Stimulated activated CD4-positive, alpha-beta T cell treated with anti-CD3 and anti-CD28 coated beads, Interleukin-15, amount 100 ng/mL, for 24 hours (primary cell): ENCODE data around the gene ANK3.

Source experiments
- DNase-seq: peaks from one replicate; pipeline ENCODE4 v3.0.0-alpha.2; 2020

Gene ANK3

DNA sequence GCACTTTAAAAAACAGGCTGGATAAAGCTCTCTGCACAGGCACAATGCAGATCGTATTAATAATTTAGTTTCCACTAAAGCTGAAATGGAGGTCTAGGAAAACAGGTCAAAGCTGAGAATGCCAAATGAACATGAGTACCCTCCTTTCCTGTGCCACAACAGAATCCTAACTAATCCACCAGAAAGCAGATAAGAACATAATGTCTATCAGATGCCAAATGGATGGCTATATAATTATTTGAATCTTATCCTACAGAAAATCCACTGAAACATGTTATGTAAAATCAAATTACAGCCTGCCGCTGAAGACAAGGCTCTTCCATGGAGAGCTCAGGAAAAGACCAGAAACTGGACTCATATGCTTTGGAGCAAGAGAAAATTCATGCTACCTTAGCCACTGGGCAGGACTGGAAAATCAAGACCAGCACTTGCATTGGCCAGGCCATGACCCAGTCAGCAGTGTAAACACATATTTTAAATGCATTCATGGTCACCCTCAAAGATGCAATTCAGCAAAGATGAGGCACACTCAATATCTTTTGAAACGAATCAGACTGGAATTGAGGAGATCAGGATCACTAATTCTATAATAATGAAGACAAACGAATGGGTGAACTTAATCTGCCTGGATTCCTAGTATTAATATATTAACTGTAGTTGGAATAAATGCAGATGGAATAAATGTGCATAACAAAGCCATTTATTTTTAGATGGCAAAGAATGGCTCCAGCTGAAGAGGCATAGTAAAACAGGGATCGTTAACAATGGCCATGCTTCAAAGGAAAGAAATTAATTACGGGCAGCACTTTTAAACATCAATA, 13.2 kb downstream of the ANK3 start:
- no peak for DNase-seq

DNA sequence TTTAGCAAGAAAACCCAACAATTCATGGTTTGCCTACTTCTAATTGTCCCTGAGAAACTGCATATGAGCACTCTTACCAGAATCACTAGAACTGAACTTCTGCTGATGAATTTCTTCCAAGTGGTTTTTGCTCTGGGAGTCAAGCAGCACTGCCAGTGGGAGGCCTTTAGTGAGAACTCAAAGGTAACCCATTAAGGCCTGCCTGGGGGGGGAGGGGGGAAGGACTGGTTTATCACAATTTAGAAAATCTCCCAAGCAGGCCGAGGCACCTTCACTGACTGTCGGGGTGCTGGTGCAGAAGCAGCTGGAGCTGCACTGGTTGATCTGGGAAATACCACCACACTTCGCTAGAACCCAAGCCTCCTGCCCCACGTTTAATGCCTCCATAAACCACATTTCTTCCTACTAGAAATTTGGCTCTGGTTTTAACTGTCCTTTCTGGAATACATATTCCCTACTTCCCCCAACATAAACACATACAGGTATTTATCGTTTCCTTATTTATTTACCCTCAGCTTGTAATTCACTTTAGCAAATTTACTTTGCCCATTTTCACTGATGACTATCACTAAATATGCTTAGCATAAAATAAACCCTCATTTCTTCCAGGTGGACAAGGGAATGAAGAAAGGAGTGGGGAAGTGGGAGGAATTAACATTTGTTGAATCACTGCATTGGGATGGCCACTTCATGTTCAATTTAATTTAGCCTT, 14.2 kb downstream of the ANK3 start:
- no peak for DNase-seq

DNA sequence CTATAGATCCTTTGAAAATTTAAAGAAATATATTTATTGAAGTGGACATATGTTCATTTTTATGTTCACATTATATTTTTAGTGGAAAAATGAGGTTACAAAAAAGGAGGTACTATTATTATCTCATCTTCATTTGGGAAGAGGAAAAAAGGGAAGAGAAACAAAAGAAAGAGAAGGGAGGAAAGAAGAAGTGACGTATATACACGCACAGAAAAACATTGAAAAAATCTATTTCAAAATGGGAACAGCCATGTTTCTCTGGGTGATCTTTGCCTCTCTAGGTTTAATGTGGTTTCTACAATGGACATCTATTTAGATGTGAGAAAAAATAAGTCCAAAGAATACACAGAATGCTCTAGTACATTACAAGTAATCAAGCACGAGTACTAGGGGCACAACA, 14.8 kb downstream of the ANK3 start:
- no peak for DNase-seq

DNA sequence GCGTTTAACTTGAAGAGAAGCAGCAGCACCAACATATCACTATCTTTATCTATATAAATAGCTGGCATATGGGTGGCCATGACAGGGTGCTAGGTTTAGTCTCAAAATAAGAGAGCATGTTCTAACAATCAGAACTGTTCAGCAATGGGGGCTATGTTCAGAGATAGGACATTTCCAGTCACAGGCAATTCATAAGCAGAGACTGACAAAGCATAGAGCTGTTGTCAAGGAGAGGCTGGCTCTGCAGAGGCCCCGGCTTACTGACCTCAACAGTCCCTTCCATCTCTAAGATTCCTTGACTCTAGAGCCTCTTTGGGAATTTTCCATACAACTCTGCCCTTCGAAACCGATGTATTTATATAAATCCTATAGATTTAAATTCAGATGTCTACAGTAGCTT, 17.2 kb downstream of the ANK3 start:
- DNase-seq = no peak

DNA sequence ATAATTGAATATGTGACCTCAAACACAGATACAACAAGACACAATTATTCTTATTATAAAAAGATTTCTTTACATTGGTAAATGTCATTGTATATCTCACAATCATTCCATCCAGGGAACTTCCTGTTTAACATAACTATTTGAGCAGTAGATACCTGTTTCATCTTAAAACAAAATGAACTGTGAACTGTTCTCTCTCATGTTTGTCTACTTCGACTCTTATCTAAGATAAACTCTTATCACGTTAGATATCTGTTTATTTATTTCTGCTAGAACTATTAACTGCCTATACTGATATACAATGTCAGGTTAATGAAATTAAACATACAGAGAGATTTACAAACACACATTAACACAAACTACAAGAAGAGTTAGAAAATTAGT, 20.1 kb downstream of the ANK3 start:
- DNase-seq = no peak

DNA sequence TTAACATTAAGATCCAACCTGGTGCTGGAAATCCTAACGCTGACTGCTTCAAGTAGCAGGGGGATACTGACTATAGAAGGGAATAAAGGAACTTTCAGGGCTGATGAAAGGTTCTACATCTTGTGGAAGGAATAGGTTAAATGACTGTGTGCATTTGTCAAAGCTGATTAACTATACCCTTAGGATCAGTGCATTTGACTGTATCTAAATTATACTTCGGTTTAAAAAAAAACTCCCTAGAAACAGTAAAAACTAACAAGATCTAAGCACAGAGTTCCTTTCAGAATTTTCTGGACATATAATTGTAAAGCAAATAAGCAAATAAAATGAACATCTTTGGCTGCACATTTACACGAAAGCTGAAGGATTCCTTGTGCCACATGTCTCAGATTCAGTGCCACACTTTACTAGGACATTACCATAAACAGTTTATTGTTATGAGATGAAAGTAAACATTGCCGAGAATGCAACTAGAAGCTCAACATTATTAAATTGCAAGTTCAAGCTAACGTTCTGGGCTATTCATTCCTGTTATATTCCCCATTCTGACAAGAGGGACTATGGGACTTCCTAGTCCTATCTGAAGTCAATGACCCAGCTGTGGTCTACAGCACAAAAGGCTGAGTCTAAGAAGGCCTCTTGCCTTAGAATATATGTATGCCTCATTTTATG, 20.7 kb downstream of the ANK3 start:
- no peak for DNase-seq

DNA sequence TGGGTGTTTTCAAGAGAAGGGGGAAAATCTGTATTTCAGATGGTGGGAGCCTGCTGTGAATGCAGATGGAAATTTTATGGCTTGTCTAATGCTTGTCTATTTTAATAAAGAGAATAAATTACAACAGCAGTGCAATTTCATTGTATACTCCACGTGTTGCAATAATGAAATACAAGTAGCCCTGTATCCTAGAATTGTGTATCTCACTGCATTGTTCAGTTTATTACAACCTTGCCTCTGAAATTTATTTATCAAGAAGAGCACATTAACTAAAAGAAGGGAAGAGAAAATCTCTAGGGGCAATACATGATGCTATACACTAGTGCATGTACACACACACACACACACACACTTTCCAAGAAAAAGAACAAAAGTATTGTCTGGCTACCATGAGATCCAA, 21.8 kb downstream of the ANK3 start:
- no peak for DNase-seq

DNA sequence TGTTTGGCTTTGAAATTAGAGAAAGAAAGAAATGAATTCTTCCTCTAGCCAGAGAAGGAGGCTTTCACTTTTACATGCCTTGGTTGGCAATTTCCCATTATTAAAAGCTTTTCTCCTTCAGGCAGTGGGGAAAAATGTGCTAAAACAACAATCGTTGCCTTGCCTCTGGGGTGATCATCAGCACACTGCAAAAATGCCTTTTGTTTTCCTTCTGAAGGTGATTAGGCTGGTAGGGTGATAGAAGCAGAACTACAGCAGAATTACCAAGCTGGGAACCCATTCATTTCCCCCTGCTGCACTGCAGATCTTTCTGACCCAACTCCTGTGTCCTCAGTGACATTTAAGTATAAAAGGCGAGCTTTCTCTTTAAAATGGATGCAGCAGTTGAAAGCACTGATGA, 22.2 kb downstream of the ANK3 start:
- no peak for DNase-seq

DNA sequence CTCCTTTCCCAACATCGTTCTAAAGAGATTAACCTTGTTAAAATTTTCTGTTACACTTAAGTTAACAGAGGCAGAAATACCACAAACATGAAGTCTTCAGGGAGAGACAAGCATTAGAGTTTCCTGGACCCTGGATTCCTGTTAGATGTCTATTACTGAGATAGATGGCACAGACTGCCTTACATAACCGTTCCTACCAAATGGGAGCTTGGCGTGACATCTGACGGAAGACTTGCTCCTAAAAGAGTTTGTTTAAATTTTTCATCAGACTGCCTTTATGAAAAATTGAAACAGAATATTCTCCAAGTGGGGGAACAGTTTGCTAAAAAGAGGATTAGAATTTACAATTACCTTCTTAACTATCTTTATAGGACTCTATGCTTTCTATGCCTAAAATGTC, 22.7 kb downstream of the ANK3 start:
- no peak for DNase-seq

DNA sequence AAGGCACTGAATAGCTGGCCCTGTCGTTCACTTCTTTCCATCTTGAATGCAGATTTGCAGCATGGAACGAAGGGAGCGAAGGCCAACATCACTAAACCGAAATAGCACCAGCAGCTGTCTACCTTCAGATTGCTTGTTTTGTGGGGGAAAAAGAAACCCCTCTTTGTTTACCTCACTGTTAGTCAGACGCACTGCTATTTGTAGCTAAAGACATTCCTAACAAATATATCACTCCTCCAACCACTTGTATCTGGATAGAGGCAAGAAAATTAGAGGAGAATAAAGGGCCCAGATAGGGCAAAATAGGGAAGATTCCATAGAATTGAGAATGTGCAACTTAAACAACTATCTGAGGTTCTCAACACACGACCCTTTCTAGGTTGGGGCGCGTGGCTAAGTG, 26.5 kb downstream of the ANK3 start:
- no peak for DNase-seq

DNA sequence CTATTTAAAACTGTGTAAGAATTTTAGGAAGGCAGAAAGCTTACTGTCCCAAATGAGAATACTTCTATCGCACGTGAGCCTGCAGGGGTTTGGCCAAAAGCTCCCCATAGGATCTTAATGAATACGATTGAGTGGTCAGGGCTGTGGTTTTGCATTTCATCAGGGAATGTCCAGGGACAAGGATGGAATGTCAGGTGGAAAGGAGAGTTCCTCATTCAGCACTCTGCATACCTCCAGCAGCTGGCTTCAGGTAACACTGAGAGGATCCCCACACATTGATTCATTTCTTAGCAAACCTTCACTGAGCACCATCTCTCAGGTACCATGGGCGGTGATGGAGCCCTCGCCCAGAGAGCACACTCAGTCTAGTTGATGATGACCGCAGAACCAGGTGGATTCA, 27.2 kb downstream of the ANK3 start:
- DNase-seq = no peak

DNA sequence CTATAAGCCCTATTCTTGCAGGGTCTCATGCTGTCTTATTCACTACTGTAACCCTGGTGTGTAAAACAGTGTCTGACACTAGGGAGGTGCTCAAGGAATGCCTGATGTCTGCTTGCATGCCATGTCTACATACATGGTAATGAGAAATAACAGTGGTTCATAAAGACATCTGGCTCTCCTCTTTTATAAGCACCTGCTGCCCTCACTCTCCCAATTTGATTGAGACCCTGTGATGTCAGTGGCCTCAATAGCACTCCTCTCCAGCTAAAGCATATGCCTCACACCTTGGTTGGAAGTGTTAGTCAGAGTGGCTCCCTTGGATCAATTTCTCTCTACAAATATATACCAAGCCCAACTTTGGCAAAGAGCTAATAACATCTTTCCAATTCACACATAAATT, 30.6 kb downstream of the ANK3 start:
- no peak for DNase-seq

DNA sequence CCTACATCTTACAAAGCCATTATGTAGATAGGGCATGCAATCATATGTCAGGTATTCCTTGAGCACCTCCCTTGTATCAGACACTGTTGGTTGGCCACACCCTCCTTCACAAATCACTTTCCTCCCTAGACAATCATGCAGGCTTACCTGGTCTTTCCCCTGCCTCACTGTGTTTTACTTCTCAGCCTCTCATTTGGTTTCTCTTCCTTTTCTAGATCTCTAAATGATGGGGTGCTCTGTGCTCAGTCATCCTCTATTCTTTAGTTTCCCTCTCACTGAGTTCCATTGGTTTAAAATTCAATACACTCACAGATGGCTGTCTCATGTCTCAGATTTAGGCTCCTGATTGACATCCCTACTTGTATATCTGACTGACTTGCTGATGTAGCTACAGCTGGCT, 31.4 kb downstream of the ANK3 start:
- DNase-seq = no peak

DNA sequence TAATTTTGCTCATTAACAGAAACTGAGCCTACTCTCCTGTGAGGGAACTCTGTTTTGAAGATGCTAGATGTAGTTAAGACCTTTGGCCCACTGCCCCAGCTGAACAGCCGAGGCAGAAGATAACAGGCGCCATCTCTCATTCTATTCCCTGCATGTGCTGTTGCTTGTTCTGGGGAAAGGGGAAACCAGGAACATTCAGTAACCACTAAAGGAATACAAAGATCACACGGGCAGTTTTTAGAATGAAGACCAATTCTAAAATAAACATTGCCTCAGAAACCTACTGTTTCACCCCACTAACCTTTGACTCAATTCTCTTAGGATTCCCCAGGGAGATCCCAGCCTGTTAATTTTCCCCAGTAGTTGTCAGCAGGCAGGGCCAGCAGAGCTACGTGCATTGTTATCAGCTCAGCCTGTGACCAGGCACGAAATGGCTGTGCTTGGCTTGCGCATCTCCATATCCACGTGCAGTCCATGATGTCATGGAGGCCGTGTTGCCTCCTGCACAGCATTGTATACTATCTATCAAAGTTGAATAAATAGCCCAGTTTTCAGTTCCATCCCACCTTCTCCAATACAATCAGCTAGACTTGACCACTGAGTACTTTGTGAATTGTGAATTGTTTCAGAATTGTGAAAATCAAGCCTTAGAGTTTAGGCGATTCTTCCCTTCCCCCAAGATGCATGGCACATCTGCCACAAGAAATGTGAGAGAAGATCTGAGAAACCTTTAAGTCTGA, 36.0 kb downstream of the ANK3 start:
- DNase-seq = no peak

DNA sequence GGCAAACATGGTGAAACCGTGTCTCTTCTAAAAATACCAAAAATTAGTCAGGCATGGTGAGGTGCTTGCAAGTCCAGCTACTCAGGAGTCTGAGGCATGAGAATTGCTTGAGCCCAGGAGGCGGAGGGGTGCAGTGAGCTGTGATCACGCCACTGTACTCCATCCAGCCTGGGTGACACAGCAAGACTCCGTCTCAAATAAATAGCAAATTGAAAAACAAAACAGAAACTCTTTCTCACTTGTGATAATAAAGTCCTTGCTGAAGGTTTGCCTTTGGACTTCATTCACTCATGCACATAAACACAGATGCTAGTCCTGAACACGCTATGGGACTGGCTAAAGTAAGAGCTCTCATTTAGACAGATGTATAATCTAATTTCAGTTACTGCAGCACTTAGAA, 37.6 kb downstream of the ANK3 start:
- no peak for DNase-seq

DNA sequence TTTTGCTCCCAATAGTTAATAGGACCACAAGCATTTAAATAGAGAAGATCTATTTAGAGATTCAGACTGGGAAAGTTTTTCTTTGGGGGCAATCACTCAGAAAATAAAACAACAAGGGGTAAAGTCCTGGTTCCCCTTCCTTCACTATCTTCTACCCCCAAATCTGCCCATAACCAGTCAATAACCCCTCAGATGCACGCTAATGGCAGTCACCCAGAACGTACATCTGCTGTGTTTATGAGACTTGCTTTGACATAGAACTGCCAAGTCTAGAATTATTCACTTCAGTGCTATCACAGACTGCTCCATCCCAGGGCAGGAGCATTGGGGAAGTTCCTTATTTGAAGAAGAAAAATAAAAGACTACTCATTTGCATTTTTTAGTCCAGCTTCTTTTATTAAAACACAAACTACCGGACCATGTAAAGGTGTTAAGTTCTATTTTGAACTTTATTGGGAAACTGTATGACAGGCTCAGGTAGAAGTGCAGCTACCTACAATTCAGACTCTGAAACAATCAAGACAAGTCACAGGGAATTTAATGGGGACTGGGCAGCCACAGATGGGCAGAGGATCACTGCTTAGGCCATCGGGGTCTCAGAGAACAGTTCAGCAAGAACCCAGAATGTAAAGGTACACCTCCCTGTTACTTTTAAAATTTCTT, 38.4 kb downstream of the ANK3 start:
- no peak for DNase-seq

DNA sequence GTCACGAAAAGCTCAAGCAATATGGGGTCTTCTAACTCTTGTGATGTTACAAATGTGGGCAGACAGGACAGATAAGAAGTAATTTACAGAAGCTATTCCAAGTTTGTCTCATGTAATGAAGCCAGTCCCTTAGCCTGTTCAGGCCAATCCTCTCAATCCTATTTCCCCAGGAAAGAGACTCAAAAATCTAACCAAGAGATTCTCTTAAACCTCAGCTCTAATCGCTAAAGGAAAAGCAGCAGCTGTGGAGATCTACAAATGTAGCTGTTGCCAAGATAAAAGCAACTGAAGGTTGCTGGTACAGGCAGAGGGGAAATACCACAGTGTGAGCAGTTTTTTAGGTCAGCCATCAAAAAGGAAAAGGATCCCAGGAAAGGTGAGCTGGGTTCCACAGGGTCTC, 39.3 kb downstream of the ANK3 start:
- no peak for DNase-seq

DNA sequence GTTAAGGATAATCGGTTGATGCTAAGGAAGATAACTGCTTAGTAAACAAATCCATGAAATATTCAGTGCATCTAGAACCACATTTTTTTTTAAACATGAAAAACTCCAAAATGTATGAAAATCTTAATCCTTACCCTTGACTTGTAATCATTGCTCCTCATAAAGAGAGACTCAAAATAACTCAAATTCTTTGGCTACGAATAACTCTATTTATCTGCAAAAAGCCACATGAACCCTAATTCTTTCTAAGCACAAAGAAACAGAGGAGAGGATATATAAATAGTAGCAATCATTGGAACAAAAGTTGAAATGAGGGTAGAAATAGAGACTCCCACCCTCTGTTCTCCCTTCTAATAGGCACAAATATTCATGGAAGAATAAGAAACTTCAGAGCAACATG, 40.2 kb downstream of the ANK3 start:
- DNase-seq = no peak

DNA sequence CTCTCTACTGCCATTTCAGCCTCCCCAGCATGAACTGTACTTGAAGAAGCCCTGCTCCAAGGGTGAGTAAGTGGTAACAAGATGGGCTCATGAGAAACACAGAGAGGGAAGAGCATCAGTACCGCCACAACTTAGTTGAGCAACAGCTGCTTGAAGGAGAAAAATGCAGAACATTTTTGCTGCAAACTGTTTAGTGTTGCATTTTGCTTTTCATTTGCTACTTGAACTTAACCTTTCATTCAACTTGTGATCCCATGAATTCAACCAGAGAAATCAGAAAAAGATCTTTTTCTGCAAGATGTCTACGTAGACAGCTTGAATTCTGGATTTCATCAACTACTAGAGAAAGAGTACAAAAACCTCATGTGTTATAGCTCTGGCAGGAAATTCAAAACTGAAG, 40.7 kb downstream of the ANK3 start:
- no peak for DNase-seq

DNA sequence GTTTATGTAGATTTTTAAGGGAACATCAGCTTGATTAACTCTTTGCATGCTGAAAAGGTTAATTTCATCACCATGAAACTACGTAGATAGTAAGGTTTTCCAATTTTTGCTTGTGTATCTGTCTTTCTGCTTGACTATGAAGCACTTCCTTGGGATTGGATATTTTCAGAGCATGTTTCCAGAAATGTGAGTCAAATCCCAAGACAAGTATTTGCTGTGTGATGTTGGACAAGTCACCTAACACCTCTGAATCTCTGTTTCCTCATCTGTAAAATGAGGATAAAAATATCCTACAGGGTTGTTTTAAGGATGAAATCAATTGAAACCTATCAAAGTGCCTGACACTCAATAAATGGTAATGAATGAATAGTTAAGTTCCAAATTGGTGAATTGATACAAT, 42.4 kb downstream of the ANK3 start:
- DNase-seq = no peak

DNA sequence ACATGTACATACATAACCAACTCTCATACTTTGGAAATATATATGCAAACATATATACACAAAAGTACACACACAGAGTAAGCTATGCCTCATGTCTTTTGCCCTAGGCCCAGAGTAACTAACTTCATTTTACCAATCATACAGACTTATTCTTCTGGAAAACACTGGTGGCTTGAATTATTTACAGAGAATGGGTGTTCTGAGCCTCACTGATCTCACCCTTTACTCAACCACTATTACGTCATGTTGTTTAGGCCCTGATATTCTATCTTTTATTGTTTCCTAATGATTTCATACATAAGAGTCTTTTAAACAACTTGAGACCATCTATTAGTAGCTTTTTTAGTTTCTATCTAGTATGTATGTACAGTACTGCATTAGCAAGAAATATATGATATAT, 43.0 kb downstream of the ANK3 start:
- DNase-seq = no peak

DNA sequence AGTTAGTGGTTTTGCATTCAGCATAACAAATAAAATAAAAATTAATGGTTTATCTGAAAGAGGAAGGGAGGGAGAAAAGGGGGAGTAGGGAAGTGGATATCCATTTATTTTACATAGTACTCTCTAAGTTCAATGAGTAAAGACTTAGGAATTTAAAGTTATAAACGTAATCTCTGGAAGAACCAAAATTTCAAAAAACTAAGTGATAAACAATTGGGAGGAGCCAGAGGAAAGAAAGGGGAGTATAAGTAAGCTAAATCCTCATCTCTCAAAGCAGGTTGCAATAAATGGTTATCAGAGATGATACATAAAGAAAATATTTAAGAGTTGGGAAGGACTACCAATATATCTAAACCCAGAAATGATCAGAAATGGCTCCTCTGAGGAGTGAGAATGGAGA, 46.4 kb downstream of the ANK3 start:
- no peak for DNase-seq

DNA sequence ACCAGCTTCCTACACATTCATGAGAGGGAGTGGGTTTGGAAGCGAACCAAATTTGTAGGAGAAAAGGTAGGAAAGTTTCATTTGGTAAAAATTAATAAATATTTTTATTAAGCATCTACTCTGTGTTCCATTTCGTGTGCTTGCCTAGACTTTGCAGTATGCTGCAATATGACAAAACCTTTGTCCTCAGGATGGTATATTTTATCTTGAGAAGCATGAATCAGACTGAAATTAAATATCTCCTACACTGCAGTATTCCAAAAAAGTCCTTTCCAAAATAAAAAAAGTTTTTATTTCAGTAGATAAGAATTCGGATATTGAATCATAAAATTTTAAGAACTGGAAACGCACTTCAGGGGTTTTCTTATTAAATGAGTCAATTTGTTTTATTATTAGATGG, 47.7 kb downstream of the ANK3 start:
- DNase-seq = no peak
